ENCODE results near the gene ESR1.

GRCh38 chr6:151914484-151914883 is 107.0 kb downstream of the ESR1 start:
- TF ChIP-seq, protein P1, sequence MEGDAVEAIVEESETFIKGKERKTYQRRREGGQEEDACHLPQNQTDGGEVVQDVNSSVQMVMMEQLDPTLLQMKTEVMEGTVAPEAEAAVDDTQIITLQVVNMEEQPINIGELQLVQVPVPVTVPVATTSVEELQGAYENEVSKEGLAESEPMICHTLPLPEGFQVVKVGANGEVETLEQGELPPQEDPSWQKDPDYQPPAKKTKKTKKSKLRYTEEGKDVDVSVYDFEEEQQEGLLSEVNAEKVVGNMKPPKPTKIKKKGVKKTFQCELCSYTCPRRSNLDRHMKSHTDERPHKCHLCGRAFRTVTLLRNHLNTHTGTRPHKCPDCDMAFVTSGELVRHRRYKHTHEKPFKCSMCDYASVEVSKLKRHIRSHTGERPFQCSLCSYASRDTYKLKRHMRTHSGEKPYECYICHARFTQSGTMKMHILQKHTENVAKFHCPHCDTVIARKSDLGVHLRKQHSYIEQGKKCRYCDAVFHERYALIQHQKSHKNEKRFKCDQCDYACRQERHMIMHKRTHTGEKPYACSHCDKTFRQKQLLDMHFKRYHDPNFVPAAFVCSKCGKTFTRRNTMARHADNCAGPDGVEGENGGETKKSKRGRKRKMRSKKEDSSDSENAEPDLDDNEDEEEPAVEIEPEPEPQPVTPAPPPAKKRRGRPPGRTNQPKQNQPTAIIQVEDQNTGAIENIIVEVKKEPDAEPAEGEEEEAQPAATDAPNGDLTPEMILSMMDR (IDR thresholded peaks at IDR 0.05), result no peak
- TF ChIP-seq POLR2A (IDR thresholded peaks at IDR 0.05), result no peak

Data from right lobe of liver (tissue), 4 donors.